Regular cardiac myocyte (primary cell): ENCODE measurements around the gene RPAIN. TPM values are rescaled to one million over a fixed set of nuclear protein-coding genes. Genes with fewer than 3 reads are reported as not detected.

Experiments
- total RNA-seq: library from RNA; depleted of rRNA; stranded (reverse); fragments of >200 nt; gene quantifications from 2 replicates; pipeline ENCODE4 v1.2.3, GENCODE V29; 2014

Gene RPAIN, protein sequence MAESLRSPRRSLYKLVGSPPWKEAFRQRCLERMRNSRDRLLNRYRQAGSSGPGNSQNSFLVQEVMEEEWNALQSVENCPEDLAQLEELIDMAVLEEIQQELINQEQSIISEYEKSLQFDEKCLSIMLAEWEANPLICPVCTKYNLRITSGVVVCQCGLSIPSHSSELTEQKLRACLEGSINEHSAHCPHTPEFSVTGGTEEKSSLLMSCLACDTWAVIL
- 33.8 and 42.6 TPM in 2 replicates for total RNA-seq

DNA sequence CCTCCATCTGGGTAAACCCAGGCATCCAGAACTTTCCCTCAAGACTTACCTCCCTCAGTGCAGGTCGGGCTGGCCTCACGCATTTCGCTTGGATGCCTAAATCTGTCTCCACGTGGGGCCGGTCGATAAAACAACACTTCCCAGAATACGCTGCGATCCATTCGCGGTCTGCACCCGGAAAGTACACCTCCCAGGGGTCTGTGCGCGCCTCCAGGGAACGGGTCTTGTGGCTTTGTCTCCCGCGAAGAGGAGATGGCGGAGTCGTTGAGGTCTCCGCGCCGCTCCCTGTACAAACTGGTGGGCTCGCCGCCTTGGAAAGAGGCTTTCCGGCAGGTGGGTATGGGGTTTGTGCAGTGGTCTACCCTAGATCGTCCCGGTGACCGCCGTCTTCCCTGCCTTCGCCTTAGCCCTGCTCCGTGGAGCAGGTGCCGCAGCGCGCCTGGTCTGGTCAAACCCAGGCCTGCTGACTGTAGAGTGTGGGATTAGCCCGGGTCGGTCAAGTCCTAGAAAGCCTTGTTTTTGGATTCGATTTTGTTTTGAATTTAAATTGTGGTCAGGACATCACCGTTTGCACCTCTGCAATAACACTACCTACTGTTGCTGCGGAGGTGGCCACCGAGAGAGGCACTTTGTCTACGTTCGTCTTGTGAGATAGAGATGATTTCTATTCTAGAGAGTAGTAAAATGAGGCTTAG is at the start of gene RPAIN:
TSS of gene RPAIN (plus strand) at position 224 of the 695 bp plus-strand sequence. CDS start at position 253, 29 bp downstream.

DNA sequence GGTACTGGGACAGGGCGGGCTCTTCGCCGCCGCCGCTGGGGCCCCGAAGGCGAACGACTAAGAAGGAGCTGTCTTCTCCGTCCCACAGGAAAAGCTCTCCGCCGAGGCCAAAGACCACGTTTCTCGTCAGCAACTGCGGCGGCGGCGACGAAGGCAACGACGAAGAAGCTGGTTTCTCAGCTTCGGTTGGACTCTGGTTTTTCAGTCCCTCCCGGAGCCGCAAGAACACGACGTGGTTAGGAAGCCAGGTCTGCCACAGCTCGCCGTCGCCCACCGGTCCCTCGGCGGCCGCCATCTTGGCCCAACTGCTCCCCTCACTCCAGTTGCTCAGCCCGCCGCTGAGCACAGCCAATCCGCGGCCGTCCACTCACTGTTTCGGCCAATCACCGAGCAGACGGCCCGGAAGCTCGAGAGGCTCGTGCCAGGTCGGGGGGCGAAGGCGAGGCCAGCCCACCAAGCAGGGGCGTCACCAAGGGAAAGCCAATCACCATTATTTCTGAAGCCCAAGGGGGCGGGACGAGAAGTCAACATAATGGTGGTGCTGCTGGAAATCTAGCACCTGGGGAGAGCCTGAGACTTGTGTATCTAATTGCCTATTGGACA is 525 bp upstream of the RPAIN start, which contains the start of gene NUP88:
TSS of gene NUP88 (minus strand) at position 307 of the 603 bp plus-strand sequence. CDS start at position 295, 12 bp downstream.

DNA sequence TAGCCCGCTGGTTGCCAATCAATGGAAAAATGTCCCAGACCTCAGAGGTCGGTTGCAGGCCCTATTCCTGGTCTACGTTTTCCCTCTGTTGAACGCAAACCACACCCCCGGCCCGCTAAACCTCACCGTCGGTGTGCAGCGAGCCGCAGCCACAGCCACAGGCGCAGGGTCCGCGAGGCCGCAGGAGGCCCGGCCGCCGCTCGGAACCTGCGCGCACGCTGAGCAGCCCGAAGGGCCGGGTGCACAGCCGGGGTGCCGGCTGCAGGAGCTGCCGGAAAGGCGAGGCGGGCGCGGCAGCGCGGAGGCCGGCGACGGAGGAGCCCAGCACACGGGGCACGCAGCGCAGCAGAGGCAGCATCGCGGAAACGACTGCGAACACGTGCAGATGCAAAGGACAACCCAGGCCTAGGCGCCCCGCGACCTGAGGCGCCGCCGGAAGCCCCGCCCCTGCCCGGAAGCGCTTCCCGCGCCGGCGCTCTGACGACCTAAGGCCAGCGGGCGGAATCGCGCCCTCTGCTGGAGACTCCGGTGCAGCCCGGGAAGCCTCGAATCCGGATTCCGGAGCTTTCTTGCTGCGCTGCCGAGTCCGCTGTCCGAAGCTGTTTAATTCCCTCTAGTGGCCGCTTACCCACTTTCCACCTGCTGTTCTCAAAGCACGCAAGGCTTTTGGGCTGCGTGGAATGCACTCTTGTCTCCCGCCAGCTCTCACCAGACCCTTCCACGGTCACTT is 18.9 kb downstream of the RPAIN start, which contains the start of gene C1QBP:
TSS of gene C1QBP (minus strand) at position 440 of the 730 bp plus-strand sequence. CDS start at position 358, 82 bp downstream.

Other genes starting within 250 kb of the RPAIN start
- gene ZNF594, start 228.3 kb upstream of the RPAIN start, total RNA-seq, result 8.2 and 12.1 TPM in 2 replicates
- not detected in 2 replicates for gene SCIMP, start 185.3 kb upstream of the RPAIN start, total RNA-seq
- gene RABEP1, start 137.9 kb upstream of the RPAIN start, total RNA-seq, result 49.3 and 54.4 TPM in 2 replicates
- 58.9 and 163 TPM in 2 replicates for gene NUP88, start 520 bp upstream of the RPAIN start, total RNA-seq
- gene C1QBP, start 19.0 kb downstream of the RPAIN start, total RNA-seq, result 120 and 336 TPM in 2 replicates
- gene DHX33, start 48.8 kb downstream of the RPAIN start, total RNA-seq, result 6.2 and 13.0 TPM in 2 replicates
- gene DERL2, start 66.0 kb downstream of the RPAIN start, total RNA-seq, result 33.3 and 41.6 TPM in 2 replicates
- gene MIS12, start 66.4 kb downstream of the RPAIN start, total RNA-seq, result 11.0 and 25.3 TPM in 2 replicates
- 31.8 and 60.3 TPM in 2 replicates for gene NLRP1, start 164.3 kb downstream of the RPAIN start, total RNA-seq